SIG-M5 (cell line): ENCODE data around the gene PDIA6.
"Not testable (repeated sequence)": the region's sequence is repeated elsewhere in the genome, so short reads cannot be mapped to it uniquely, and the experiment has no call there.

Experiments
- DNase-seq: peaks from one replicate; lab custom pipeline; 2025; lab: John Stamatoyannopoulos, UW

PDIA6 gene

DNA sequence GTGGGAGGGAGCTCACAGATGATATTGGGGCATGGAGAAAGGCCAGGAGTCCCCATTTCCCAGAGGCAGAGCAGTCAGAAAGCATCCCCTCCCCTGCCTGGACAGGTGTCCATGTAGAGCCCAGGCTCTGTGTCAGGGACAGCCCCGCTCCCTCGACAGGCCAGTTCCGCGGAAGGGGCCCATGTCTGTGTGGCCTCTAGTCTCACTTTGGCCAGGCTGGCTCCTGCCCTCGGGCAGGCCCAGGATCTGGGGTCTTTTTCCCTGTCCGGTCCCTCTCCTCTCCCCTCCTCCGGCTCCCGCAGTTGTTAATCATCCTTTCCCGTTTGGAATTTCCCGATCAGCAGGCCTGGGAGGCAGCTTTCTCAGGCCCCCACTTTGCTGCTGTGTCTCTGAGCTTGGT lies 20.4 kb upstream of the PDIA6 start:
- DNase-seq, result no peak

DNA sequence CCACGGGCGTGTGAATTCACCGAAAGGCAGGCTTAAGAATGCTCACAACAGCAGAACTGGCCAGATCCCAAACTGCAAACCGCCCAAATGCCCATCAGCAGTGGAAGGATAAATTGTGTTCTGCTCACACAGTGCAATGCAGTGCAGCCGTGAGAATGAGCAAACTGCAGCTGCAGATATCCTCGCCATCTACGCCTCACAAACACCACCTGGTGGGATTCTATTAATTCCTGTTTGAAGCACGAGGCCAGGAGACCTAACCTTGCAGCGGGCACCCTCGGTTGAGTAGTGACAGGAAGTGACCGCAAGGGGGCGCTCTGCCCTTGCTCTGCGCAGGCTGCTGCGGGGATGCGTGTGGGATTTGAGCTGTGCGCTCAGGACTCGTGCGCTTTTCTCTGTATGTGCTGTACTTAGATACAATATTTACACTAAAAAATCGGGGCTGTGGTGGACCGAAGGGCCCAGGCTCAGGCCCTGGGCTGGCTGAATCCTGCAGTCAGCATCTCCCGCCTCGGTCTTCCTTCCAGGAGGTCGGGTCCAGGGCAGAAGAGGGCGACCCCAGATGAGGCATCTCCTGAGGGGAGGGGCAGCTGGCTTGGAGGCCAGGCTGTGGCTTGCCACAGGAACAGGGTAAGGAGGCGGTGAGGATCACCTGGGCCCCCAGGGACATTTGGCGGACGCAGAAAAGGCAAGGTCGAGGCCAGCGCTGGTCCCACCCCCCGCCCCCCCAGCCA lies 19.8 kb upstream of the PDIA6 start:
- DNase-seq, result no peak

DNA sequence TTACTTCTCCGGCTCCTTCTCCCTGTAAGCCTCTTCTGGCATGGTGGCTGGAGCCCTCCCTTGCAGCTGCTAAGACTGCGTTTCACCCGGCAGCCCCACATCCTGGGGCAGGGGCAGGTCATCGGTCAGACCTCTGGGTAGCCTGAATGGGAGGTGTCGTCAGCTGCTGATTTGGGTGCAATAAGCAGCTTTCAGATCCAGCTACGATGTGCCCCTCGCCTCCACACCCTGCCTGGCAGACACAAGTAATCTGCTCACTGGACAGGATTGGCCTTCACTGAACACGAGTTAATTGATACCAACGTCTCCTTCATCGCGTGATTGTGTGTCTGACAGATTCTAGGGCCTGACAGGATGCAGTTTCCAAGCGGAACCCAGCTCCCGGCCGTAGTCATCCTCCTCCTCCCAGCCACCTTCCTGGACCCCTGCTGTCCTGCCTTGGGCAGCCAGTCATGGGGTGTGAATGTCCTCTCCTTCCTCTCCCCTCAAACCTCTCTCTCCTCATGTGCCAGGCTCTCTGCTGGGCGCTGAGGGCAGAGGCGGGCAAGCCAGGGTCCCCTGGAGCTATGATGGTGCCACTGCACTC lies 18.9 kb upstream of the PDIA6 start:
- DNase-seq, result no peak

DNA sequence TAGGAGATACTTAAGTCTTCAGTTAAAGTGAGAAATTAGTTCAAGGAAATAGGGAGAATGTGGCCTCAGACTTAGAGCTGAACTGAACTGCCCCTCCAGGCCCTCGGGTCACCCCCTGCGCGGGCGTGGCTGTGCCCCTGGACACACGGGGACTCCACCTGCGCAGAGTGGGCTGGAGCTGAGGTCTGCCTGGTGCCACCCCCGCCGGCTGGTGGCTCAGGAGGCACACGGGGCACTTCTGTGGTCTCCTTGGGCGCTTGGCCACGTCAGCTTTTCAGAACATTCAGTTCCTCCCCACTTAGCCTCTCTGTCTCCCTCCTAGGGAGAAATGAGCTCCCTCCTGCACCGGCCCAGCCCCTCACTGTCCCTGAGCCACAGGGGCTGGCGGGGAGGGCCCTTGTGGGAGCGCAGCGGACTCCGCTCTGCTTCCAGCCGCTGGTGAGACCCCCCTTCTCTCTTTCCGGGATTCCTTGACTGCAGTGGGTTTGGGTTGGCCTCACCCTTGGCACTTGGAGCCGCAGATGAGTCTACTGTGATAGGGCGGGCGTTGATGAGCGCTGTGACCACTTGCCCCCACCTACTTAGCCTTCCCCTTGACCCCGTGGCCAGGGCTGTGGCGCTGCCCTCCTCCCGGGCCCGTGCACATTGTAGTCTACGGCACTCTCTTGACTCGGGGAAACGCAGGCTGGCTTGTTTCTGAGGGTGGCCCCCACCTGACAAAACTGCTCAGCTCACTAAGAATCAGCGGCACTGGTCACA lies 18.2 kb upstream of the PDIA6 start:
- DNase-seq, result no peak

DNA sequence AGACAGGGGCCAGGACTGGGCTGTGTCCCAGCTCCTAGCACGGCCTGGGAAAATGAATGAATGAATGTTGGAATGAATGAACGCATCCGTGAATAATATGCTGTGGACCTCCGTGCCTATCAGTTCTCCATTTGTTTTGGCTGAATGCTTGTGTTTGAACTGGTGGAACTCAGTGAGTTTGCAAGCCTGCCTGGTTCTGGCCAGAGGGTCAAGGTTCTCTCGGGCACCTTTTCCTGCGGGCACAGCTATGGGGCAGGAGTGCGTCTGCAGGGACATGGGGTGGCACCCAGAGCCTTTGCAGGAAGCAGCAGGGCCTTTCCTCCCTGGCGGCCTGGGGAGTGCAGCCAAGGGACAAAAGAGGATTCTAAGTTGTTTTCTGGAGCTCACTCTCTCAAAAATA lies 17.6 kb upstream of the PDIA6 start:
- DNase-seq, result no peak

DNA sequence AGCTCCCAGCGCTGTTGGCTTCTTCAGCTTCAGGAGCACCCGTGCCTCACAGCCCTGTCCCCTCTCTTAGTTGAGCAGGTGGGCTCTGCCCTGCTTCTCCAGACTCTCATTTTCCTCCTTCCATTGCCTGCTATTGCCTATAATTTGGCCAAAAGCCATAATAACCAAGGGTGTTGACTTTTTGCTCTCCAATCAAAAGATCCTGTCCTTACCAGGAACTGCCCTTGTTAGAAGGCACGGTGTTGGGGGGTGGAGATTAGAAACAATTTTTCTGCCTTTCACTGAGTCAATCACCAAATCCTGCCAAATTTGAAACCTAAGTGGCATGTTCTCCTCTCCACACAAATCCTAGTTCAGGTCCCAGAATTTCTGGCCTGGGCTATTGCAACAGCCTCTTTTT lies 16.7 kb upstream of the PDIA6 start:
- no peak for DNase-seq

DNA sequence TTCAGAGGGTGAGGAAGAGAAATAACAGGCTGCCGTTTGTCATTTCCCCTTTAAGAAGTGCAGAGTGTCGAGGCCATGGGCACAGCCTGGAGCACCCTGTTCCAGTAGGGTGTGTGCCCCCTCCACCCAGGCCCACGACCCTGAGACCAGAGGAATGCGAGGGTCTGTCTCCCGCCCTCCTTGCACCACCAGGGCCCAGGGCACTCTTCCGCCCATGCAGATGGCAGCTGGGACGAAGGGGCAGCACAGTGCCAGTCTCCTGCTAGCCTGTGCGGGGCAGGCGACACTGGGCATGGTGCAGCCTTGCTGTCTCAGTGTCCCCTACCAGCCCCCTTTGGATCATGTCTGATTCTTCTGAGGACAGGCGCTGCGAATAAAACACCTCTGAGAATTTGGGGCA lies 15.8 kb upstream of the PDIA6 start:
- no peak for DNase-seq

DNA sequence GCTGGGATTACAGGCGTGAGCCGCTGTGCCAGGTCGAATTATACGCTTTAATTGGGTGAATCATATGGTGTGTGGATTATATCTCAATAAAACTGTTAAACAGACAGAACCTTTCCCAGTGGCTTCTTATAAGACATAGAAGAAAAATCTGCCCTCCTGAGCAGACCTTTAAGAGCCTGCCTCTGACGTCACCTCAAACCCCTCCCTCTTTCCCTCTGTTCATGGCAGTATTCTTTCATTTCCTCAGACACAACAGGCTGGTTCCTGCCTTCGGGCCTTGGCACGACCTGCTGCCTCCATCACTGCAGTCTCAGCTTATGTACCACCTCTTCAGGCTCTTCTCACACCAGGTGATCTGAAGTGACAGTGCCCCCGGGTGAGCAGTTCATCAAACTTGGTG lies 14.0 kb upstream of the PDIA6 start:
- no peak for DNase-seq

DNA sequence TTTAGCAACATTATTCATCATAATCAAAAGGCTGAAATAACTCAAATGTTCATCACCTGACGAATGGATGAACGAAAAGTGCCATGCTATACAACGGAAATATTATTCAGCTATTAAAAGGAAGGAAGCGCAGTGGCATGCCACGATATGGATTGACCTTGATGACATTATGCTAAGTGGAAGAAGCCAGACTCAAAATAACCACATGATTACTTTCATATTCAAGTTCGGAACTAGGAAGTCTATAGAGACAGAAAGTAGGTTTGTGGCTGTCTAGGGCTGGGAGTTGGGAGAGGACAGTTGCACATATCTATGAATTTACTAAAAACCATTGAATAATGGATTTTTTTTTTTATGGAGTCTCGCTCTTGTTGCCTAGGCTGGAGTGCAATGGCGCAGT lies 13.4 kb upstream of the PDIA6 start:
- no peak for DNase-seq

DNA sequence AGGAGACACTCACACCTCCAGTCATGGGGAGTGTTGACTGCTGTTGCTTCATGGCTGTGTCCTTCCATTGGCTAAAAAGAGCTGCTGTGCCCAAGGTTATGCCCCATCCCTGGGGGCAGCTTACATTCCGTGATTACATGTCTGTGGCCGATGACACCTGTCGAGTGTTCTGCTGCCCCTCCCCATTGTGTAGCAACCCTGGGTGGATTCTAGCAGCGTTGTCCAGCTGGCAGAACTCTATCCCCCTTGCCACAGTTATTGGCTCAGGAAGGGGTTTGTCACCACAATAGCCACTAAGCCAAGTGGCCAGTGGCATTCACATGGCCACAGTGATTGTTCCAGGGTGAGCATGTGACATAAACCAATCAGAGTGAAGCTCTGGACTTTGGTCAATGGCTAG lies 11.6 kb upstream of the PDIA6 start:
- no peak for DNase-seq

DNA sequence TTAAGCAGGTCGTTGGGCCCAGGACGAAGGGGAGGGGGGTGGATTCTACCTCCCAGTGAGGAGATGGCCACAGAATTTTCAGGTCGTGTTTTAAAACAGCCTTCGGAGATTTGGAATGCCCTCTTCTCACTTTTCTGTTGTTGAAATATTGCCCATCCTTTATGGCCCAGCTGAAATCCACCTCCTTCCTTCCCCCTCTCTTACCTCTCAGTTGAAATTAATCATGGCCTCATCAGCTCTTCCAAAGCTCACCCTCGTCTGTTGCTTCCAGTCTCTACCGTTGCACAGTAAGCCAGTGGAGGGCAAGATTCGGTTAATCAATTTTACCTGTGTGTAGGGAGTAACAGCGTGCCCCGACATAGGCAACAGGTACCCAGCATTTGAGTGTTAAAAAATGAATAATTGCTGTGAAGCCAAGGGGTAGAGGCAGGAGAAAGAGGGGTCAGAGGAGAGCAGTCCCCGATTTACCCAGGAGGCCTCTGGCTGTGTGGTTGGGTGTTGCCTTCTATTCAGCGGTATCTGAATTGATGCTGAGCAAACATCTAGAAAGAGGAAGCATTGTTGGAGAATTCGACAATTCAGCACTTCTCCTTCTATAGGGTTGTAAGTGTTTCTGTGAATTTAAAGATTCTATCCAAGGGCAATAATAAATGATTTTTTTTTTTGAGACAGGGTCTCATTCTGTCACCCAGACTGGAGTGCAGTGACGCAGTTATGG lies 8.6 kb upstream of the PDIA6 start:
- DNase-seq, result no peak

DNA sequence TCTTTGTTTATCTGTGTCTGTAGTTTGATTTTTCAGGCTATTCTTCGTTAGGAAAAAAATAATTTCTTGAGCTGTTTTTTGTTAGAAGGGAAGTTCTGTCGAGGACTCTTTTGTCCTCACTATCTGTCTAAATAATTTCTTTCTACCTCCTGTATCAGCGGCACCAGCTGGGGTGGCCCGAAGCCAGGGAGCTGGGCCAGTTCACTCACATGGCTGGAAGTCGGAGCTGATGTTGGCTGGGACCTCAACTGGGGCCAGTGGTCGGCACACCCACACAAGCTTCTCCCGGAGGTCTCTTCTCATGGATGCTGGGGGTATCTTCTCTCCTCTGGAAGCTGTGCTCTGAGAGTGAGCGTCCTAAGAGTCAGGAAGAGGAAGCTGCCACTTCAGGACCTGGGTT lies 8.0 kb upstream of the PDIA6 start:
- no peak for DNase-seq

DNA sequence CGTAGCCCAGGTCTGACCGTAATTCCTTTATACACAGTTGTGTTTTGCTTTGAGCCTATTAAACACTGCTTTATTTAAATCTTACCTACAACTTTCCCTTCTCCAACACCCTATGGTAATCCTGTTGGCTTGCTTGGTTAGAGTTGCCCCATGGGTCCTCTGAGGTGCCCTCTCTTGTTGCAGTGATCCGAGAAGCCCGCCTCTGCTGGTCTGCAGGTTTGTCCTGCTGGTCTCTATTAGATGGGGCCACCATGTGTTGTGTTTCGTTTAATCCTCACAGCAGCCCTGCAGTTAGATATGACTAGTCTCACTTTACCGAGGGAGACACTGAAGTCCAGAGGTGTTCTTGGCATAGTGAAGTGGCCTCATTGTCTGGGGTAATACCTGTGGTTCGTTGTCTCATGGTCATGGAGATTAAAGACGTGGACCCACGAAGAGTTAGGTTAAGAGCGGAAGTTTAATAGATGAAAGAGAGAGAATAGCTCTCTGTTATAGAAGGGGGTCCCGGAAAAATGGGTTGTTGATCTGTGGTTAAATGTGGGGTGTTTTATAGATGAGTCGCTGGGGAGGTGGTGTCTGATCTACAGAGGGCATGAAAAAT lies 7.2 kb upstream of the PDIA6 start:
- no peak for DNase-seq

DNA sequence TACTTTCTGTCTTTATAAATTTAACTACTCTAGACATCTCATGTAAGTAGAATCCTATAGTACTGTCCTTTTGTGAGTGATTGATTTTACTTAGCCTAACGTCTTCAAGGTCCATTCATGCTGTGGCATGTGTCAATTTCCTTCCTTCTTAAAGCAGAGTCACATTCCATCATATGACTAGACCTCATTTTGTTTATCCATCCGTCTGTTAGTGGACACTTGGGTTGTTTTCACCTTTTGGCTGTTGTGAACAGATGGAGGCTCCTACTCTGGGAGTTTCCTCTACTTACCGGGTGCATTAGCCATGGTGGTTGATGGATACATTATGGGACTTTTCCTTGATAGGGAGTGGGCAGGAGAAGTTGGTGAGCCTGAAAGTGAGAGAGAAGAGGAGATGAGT lies 6.4 kb upstream of the PDIA6 start:
- DNase-seq, result no peak

DNA sequence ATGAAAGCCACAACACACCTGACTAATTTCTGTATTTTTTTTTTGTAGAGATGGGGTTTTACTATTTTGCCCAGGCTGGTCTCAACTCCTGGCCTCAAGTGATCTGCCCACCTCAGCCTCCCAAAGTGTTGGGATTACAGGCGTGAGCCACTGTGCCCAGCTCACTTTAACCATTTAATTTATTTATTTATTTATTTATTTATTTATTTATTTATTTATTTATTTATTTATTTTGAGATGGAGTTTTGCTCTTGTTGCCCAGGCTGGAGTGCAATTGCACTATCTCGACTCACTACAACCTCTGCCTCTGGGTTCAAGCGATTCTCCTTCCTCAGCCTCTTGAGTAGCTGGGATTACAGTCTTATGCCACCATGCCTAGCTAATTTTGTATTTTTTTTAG lies 5.7 kb upstream of the PDIA6 start:
- DNase-seq, result not testable (repeated sequence)

DNA sequence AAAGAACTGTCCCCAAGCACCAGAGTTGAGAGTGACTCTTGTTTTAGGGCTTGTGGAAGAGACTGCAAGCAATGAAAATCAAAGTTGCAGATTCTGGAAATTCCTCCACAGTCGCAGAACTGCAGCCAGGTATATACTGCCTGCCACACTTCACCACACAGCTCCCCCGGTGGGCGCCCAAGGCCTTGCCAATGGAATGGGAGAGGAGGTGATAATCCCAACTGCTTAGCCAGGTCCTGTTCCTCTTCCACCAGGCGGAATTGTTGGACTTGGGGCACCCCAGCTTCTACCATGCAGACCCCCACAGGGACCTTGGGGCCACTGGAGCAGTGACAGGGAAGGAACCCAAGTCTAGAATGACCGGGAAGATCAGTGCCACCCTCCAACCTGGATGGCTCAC lies 4.8 kb upstream of the PDIA6 start:
- DNase-seq, result no peak

DNA sequence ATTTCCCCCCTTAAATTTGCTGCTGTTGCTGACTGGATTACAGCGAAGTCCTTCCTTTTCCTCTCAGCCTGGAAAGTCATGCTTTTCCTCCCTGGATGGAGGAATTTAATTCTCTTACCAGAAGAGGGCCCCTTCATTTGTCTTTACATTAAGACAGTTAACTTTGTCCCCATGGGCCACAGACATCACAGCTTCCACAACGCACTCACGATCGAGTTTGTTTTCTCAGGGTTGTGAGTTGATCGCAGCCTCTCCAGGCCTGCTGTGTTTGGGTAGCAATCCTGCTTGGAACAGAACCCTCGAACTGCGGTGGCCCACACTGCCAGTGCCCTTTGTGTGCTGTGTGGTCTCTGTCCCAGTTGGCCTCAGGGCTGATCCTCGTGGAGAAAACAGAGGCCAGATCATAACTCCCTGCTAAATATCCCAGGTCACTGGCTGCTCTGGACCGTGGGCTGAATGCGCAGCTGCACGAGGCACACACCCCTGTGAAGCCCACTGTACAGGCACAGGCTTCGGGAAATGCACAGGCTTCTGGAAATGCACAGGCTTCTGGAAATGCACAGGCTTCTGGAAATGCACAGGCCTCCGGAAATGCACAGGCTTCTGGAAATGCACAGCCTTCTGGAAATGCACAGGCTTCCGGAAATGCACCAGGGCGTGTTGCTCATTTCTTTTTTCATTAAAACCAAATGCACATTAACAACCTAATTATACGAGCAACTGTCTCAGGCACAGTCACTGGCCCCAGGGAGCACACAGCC lies 2.2 kb upstream of the PDIA6 start:
- no peak for DNase-seq

DNA sequence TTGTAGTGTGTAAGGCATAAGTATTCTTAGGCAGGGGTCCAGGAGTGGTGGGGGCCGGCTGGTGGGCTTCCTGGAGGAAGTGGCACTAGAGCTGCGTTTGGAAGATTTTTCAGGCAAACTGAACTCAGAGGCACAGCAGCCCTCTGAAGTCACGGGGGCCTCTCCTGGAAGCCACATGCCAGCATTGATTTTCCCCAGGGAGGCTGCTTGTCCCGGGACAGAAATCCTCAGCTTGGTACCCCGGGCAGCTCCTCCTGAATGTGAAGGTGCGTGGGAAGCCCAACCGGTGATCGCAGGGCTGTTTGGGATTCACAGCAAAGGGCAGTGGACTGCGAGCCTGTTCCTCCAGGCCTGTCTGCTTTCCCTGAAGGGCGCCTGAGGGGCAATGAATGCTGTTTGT lies 1.6 kb upstream of the PDIA6 start:
- no peak for DNase-seq

DNA sequence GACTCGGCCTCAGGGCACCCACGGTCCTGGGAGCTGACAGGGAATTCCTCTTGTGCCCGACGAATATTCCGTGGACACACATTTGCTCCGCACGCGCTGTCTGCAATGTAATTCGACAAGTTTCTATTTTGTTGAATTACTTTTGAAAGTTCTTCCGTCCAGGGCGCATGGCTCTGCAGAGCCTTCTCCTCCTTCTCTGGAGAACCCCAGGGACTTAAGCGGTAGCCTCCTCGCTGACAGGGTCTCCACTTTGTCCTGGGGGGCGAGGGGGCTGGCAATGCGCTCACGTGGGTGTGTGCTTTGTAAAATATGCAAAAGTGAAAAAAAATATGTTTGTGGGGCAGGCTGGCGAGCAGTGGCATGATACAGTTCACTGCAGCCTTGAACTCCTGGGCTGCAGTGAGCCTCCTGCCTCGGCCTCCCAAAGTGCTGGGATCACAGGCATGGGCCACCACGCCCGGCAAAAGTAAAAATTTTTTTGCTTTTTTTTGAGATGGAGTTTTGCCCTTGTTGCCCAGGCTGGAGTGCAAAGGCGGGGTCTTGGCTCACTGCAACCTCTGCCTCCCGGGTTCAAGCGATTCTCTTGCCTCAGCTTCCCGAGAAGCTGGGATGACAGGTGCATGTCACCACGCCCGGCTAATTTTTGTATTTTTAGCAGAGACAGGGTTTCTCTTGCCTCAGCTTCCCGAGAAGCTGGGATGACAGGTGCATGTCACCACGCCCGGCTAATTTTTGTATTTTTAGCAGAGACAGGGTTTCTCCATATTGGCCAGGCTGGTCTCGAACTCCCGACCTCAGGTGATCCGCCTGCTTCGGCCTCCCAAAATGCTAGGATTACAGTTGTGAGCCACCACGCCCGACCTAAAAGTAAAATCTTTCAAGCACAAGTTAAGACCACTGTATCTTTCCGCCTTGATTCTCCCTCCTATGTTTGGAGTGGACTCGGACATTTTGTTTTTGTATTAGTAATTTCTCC lies 866 bp upstream of the PDIA6 start:
- not testable (repeated sequence) for DNase-seq

DNA sequence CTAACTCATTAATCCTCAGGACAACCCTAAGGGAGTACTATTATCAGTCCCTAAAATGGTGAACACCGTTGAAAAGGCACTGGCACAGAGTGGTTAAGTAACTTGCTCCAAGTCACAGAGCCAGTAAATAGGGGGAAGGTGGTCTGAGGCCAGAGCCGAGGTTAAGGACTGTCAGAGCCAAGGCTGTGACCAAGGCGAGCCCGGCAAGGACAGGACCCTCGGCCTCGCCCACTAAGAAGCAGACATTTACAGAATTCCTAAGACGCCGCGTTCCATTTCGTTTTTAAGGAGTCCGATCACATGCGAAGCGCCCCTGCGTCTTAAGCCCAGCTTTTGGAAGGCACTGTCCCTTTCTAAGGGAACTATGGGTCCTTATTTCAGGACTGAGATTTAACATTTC lies 1.1 kb downstream of the PDIA6 start:
- DNase-seq, result no peak
